ENCODE data around the gene MDP1. TPM values are rescaled to one million over a fixed set of nuclear protein-coding genes. Genes with fewer than 3 reads are reported as not detected.

MDP1 gene
- polyA plus RNA-seq, 1 donor (not counting 4 experiments of a cell fraction or from before 2014, with no cell fraction given) = 7.3 TPM

DNA sequence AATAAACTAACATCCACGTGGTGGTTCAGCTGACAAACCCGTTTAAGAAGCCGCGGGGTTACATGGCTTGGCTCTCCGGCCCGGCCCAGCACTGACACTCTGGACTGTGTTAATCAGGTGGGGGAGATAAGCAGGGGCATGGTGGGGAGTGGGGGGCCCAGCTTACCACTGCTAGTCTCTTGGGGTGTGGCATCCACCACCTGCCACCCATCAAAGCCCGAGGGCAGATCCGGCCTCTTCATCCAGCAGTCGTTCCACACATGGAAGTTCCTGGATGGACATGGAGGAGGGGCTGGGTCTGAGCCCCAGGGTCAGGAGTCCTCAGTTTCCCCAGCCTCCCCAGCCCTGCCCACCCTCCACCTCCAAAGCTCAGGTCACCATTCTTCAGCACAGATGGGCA is 42.3 kb upstream of the MDP1 start:
- TF ChIP-seq, protein P1, sequence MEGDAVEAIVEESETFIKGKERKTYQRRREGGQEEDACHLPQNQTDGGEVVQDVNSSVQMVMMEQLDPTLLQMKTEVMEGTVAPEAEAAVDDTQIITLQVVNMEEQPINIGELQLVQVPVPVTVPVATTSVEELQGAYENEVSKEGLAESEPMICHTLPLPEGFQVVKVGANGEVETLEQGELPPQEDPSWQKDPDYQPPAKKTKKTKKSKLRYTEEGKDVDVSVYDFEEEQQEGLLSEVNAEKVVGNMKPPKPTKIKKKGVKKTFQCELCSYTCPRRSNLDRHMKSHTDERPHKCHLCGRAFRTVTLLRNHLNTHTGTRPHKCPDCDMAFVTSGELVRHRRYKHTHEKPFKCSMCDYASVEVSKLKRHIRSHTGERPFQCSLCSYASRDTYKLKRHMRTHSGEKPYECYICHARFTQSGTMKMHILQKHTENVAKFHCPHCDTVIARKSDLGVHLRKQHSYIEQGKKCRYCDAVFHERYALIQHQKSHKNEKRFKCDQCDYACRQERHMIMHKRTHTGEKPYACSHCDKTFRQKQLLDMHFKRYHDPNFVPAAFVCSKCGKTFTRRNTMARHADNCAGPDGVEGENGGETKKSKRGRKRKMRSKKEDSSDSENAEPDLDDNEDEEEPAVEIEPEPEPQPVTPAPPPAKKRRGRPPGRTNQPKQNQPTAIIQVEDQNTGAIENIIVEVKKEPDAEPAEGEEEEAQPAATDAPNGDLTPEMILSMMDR (optimal IDR thresholded peaks at IDR 0.05 in 1 of 3, IDR thresholded peaks at IDR 0.05 in 1 of 3, conservative IDR thresholded peaks at IDR 0.05 in 1 of 3; ENCODE audit: extremely low read depth in 1 of 3, insufficient read depth in 2 of 3, low read length in 3 of 3) = no peak
- TF ChIP-seq EZH2 (IDR thresholded peaks at IDR 0.05; ENCODE audit: low read length) = no peak
- Histone ChIP-seq H3K79me2 (ENCODE audit: control insufficient read depth, insufficient read depth, low read length) (no peaks in the 10 kb centered on the region), H3K36me3 (ENCODE audit: control insufficient read depth in 2 of 2, extremely low read depth in 1 of 2, insufficient read depth in 2 of 2, low read length in 2 of 2) (peaks cover 12 to 18% of the 10 kb centered on the region in 2 experiments), H3K27ac (ENCODE audit: control insufficient read depth, insufficient read depth, low read length) (no peak overlapping the region), H3K9me1 (ENCODE audit: control insufficient read depth, extremely low read depth, insufficient read depth, low read length) (no peaks in the 10 kb centered on the region), H2AFZ (ENCODE audit: control insufficient read depth, low read length) (no peak overlapping the region), H3K27me3 (ENCODE audit: control insufficient read depth, extremely low read depth, insufficient read depth, low read length) (no peaks in the 10 kb centered on the region), H3K4me3 (ENCODE audit: control insufficient read depth in 2 of 3, extremely low read depth in 1 of 3, insufficient read depth in 2 of 3, low read depth in 1 of 3, low read length in 3 of 3) (no peak overlapping the region), H3K9me3 (ENCODE audit: control insufficient read depth, low read depth, low read length) (no peaks in the 10 kb centered on the region), H3K9ac (ENCODE audit: control insufficient read depth, extremely low read depth, insufficient read depth, low read length) (no peak overlapping the region), H3K4me2 (ENCODE audit: control insufficient read depth, extremely low read depth, insufficient read depth, low read depth, low read length) (no peak overlapping the region), H4K20me1 (ENCODE audit: control insufficient read depth, extremely low read depth, insufficient read depth, low read length) (no peaks in the 10 kb centered on the region), H3K4me1 (ENCODE audit: control insufficient read depth, extremely low read depth, insufficient read depth, low read length) (peaks cover 13% of the 10 kb centered on the region)
- FAIRE-seq (no peak), DNase-seq (ENCODE audit: low read depth, low spot score) (no peak)
- dilution Hi-C loops (cut with MboI; ENCODE audit: extremely low pct_ligation_motif_present, low sequenced_read_pairs) = no loop called here

GRCh38 chr14:24256960-24257359 is 41.1 kb upstream of the MDP1 start:
- no peak overlapping the region for H2AFZ ChIP-seq (ENCODE audit: control insufficient read depth, low read length)

More at GRCh38 chr14:24256960-24257359, 41.1 kb upstream of the MDP1 start:
- no peak overlapping the region for H3K27ac ChIP-seq (ENCODE audit: control insufficient read depth, insufficient read depth, low read length)
- peaks cover 18 to 22% of the 10 kb centered on the region in 2 experiments for H3K36me3 ChIP-seq (ENCODE audit: control insufficient read depth in 2 of 2, extremely low read depth in 1 of 2, insufficient read depth in 2 of 2, low read length in 2 of 2)
- no peaks in the 10 kb centered on the region for H3K9me3 ChIP-seq (ENCODE audit: control insufficient read depth, low read depth, low read length)
- H4K20me1 ChIP-seq (ENCODE audit: control insufficient read depth, extremely low read depth, insufficient read depth, low read length) = no peaks in the 10 kb centered on the region
- DNase-seq (ENCODE audit: low read depth, low spot score) = no peak
- peaks cover 13% of the 10 kb centered on the region for H3K4me1 ChIP-seq (ENCODE audit: control insufficient read depth, extremely low read depth, insufficient read depth, low read length)
- FAIRE-seq = no peak
- no peak overlapping the region for H3K9ac ChIP-seq (ENCODE audit: control insufficient read depth, extremely low read depth, insufficient read depth, low read length)
- dilution Hi-C loops (cut with MboI; ENCODE audit: extremely low pct_ligation_motif_present, low sequenced_read_pairs) = no loop called here
- no peaks in the 10 kb centered on the region for H3K27me3 ChIP-seq (ENCODE audit: control insufficient read depth, extremely low read depth, insufficient read depth, low read length)
- H3K4me3 ChIP-seq (ENCODE audit: control insufficient read depth in 2 of 3, extremely low read depth in 1 of 3, insufficient read depth in 2 of 3, low read depth in 1 of 3, low read length in 3 of 3) = no peak overlapping the region
- TF ChIP-seq, protein P1 (optimal IDR thresholded peaks at IDR 0.05 in 1 of 3, IDR thresholded peaks at IDR 0.05 in 1 of 3, conservative IDR thresholded peaks at IDR 0.05 in 1 of 3; ENCODE audit: extremely low read depth in 1 of 3, insufficient read depth in 2 of 3, low read length in 3 of 3) = no peak
- TF ChIP-seq EZH2 (IDR thresholded peaks at IDR 0.05; ENCODE audit: low read length) = no peak
- no peak overlapping the region for H3K4me2 ChIP-seq (ENCODE audit: control insufficient read depth, extremely low read depth, insufficient read depth, low read depth, low read length)
- H3K9me1 ChIP-seq (ENCODE audit: control insufficient read depth, extremely low read depth, insufficient read depth, low read length) = no peaks in the 10 kb centered on the region
- H3K79me2 ChIP-seq (ENCODE audit: control insufficient read depth, insufficient read depth, low read length) = no peaks in the 10 kb centered on the region
